ENCODE data around the gene TCHHL1. TPM values are rescaled to one million over a fixed set of nuclear protein-coding genes. Genes with fewer than 3 reads are reported as not detected.

TCHHL1 gene
- total and polyA plus RNA-seq, 2 of the 4 experiments (the other 2 are of a cell fraction): not detected

GRCh38 chr1:152053375-152053774, 35.5 kb downstream of the TCHHL1 start:
- Histone ChIP-seq H3K36me3 (ENCODE audit: control insufficient read depth, insufficient read depth, low read length) (no peaks in the 10 kb centered on the region), H3K9me1 (ENCODE audit: insufficient read depth, low read length) (no peaks in the 10 kb centered on the region), H3K27me3 (ENCODE audit: control insufficient read depth, insufficient read depth, low read length) (peaks cover 14% of the 10 kb centered on the region), H2BK15ac (ENCODE audit: low read depth, low read length) (no peak overlapping the region), H3K27ac (ENCODE audit: insufficient read depth, low read length) (no peak overlapping the region), H3K9ac (ENCODE audit: low read depth, low read length) (no peak overlapping the region), H3K14ac (replicated peaks; ENCODE audit: low read depth, low read length) (no peak overlapping the region), H3K79me1 (ENCODE audit: low read depth in 1 of 2, low read length in 2 of 2) (no peaks in the 10 kb centered on the region), H4K20me1 (ENCODE audit: insufficient read depth, low read length) (no peaks in the 10 kb centered on the region), H2BK120ac (ENCODE audit: low read depth, low read length) (no peak overlapping the region), H3K18ac (ENCODE audit: low read depth, low read length) (no peak overlapping the region), H2AK9ac (replicated peaks; ENCODE audit: low read depth, low read length, poor library complexity) (no peak overlapping the region), H2AK5ac (ENCODE audit: low read depth, low read length) (no peak overlapping the region), H3K9me3 (ENCODE audit: control insufficient read depth, insufficient read depth, low read length) (no peaks in the 10 kb centered on the region), H3K4me1 (ENCODE audit: control insufficient read depth, insufficient read depth, low read length) (peaks cover 3% of the 10 kb centered on the region), H2AFZ (replicated peaks; ENCODE audit: low read length, poor library complexity) (no peak overlapping the region), H3K4ac (ENCODE audit: low read depth, low read length) (no peak overlapping the region), H3K4me2 (ENCODE audit: low read depth, low read length) (no peak overlapping the region), H4K91ac (ENCODE audit: insufficient read depth, low read depth, low read length) (no peak overlapping the region), H3K56ac (ENCODE audit: extremely low read depth, insufficient read depth, low read length) (no peak overlapping the region), H2BK20ac (ENCODE audit: low read depth, low read length) (no peak overlapping the region), H3K4me3 (ENCODE audit: insufficient read depth, low read depth, low read length) (no peak overlapping the region), H4K5ac (ENCODE audit: low read depth, low read length) (no peak overlapping the region), H2BK5ac (ENCODE audit: low read depth, low read length, poor library complexity, severe bottlenecking) (no peak overlapping the region), H3K23ac (ENCODE audit: low read depth, low read length) (no peak overlapping the region), H4K8ac (ENCODE audit: low read depth in 2 of 2, low read length in 2 of 2) (no peak overlapping the region)
- in situ Hi-C loops (cut with MboI; ENCODE audit: low sequenced_read_pairs): loop anchor here (10.0 kb wide), 1 partner anchor 391 kb away; no protein-coding TSS in a partner anchor
- TF ChIP-seq RFX5 (IDR thresholded peaks at IDR 0.05; ENCODE audit: low read depth, low read length) (no peak), CTCF (conservative IDR thresholded peaks at IDR 0.05; ENCODE audit: low read depth, low read length) (no peak), MXI1 (IDR thresholded peaks at IDR 0.05; ENCODE audit: borderline replicate concordance, low read depth, low read length) (no peak), MAFK (IDR thresholded peaks at IDR 0.05; ENCODE audit: low read depth, low read length) (no peak), BHLHE40 (IDR thresholded peaks at IDR 0.05; ENCODE audit: low read depth, low read length) (no peak), ELK1 (IDR thresholded peaks at IDR 0.05; ENCODE audit: borderline replicate concordance, low read depth, low read length) (no peak), NFE2L2 (IDR thresholded peaks at IDR 0.05; ENCODE audit: low read depth, low read length) (no peak), RCOR1 (IDR thresholded peaks at IDR 0.05; ENCODE audit: insufficient replicate concordance, low read length) (no peak), CHD1 (IDR thresholded peaks at IDR 0.05; ENCODE audit: low read depth, low read length) (no peak), CEBPB (IDR thresholded peaks at IDR 0.05; ENCODE audit: low read depth, low read length) (no peak), RAD21 (IDR thresholded peaks at IDR 0.05; ENCODE audit: low read length) (no peak), USF2 (IDR thresholded peaks at IDR 0.05; ENCODE audit: low read depth, low read length) (no peak), FOS (IDR thresholded peaks at IDR 0.05; ENCODE audit: low read depth, low read length) (no peak), MAZ (IDR thresholded peaks at IDR 0.05; ENCODE audit: borderline replicate concordance, low read depth, low read length) (no peak), SMC3 (IDR thresholded peaks at IDR 0.05; ENCODE audit: low read depth, low read length) (no peak), POLR2A (IDR thresholded peaks at IDR 0.05; ENCODE audit: low read depth, low read length) (no peak)
- intact Hi-C loops (cut with micrococcal nuclease): loop anchor here (2.0 to 5.0 kb wide), 3 partner anchors 59 to 405 kb away; no protein-coding TSS in a partner anchor
- DNase-seq: no peak
- ATAC-seq (ENCODE audit: low read depth): no peak
- no TSS peak for BruUV-seq (replicated peaks)
- ChIA-PET POLR2A (ENCODE audit: unreplicated experiment) (interaction anchor here (0.6 kb wide), 1 partner anchor 17 kb away, joined by 3 read pairs; the partner anchor contains the start of gene S100A11), CTCF (interaction anchor here (0.8 to 2.2 kb wide), 8 partner anchors 9 to 405 kb away, joined by 3 to 8 read pairs (median 4); no protein-coding TSS in a partner anchor)
- dilution Hi-C loops (cut with HindIII; ENCODE audit: low sequenced_read_pairs, unreplicated experiment): no loop called here
- WGBS, 2 experiments (ENCODE audit: extremely low coverage in 2 of 2, insufficient read length in 1 of 2): 33% methylated on average over 10 of the region's 13 CpGs; no CpG with 5 or more reads in 1 of the 2 experiments
